GDM1 (cell line): ENCODE data around the gene FAM43B.
A peak's percentile ranks its signal among the peaks of the same experiment; 100 is the strongest.

Experiments
- DNase-seq: peaks from one replicate; lab custom pipeline; 2025; lab: John Stamatoyannopoulos, UW

The FAM43B gene

GRCh38 chr1:20593756-20594155 lies 41.4 kb downstream of the FAM43B start:
- no peak for DNase-seq

- DNase-seq = no peak
Observed at GRCh38 chr1:20594746-20595145, 42.4 kb downstream of the FAM43B start.

DNA sequence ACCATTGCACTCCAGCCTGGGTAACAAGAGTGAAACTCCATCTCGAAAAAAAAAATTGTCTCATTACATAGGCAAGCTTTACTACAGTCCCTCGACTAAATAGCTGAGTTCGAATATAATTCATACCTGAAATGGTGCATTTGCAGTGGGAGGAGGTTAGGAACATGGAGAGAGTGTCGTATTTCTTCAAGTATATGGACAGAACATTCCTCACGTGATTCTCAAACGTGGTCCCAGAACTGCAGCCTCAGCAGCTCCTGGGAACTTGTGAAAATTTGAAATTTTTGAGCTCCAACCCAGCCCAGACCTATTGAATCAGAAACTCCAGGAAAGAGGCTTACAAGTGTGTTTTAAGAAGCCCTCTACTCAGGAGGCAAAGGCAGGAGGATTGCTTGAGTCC lies 43.7 kb downstream of the FAM43B start:
- no peak for DNase-seq

- DNase-seq = peak; percentile 72
Observed at GRCh38 chr1:20597650-20598049, 45.3 kb downstream of the FAM43B start.

GRCh38 chr1:20600156-20600555 lies 47.8 kb downstream of the FAM43B start:
- DNase-seq = no peak

- no peak for DNase-seq
Observed at GRCh38 chr1:20601129-20601825, 48.9 kb downstream of the FAM43B start.

GRCh38 chr1:20602851-20603450 lies 50.6 kb downstream of the FAM43B start:
- no peak for DNase-seq

DNA sequence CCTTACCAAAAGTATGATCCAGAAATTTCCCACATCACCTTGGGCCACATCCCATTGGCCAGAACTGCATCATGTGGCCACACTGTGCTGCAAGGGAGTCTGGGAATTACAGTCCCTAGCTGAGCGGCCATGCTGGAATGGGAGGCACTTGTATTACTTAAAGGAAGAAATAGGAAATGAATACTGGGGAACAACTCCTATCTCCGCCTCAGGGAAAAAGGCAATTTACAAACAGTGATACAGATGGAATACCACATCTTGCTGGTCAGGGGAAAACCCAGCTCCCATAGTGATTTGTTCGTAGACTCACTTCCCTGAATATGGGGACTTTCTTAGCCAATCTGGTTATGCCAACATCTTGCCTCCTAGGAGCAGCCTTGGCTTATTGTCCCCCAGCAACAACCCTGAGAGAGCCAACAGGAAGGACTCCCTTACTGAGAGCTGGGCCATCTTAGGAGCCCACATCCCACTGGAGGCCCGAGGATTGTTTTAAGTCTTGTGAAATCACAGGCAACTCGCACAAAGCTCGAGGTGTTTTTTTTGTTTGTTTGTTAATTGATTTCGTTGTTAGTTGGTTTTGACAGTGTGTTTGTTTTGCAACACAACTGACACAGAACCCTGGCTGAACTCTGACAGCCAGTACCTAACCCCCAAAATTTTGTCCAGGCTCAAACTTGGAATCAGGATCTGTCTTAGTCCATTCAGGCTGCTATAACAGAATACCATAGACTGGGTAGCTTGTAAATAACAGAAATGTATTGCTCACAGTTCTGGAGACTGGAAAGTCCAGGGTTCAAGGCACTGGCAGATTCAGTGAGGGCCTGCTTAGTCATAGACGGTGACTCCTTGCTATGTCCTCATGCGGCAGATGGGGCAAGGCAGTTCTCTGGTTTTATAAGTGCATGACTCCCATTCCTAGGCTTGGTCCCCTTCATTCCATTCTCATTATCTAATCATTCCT lies 51.4 kb downstream of the FAM43B start:
- DNase-seq = no peak
